GM12878 (cell line): ENCODE results near the gene PID1. TPM values are rescaled to one million over a fixed set of nuclear protein-coding genes. Genes with fewer than 3 reads are reported as not detected.

Experiments
- ATAC-seq: fragments of 200-7000 bp; cut with Tn5 transposase; 3 replicates; pipeline ENCODE4 v1.9.1; 2020; ENCODE audit warnings: mild to moderate bottlenecking, moderate library complexity
- BruUV-seq: library from RNA; stranded (reverse); fragments of 400-500 nt; replicated peaks from 2 replicates; lab custom pipeline; 2021; lab: Mats Ljungman, UMichigan
- CTCF ChIA-PET: fragments of 300-600 bp; sonication (Branson Sonifier 250); formaldehyde crosslinking; extraction: SDS; loops from one replicate; lab custom pipeline; 2021; ENCODE audit warnings: inconsistent platforms; lab: Yijun Ruan, JAX
- POLR2A ChIA-PET: fragments of 350-600 bp; formaldehyde crosslinking; extraction: SDS; loops from one replicate; lab custom pipeline; 2021; ENCODE audit warnings: inconsistent platforms; lab: Charles Lee
- RAD21 ChIA-PET: fragments of 300-600 bp; sonication (Branson Sonifier 250); formaldehyde crosslinking; loops from one replicate; lab custom pipeline; 2023; ENCODE audit warnings: antibody characterized with exemption; ENCODE audit not compliant: unreplicated experiment; lab: Charles Lee
- SMC1A ChIA-PET: fragments of 300-600 bp; sonication (Branson Sonifier 250); formaldehyde crosslinking; loops from one replicate; lab custom pipeline; 2023; ENCODE audit not compliant: unreplicated experiment, uncharacterized antibody; lab: Charles Lee
- DNase-seq: peaks from one replicate; pipeline ENCODE4 v3.0.0-alpha.2; 2011; ENCODE audit warnings: low read depth, low spot score
- FAIRE-seq: peaks from 3 replicates; lab custom pipeline; 2011; peaks lifted over from hg19 to GRCh38; lab: Jason Lieb, UNC
- H2AFZ ChIP-seq: 2 replicates; pipeline ENCODE4 v1.6.0; 2011; ENCODE audit warnings: low read depth, low read length, control low read depth; ENCODE audit not compliant: control insufficient read depth
- H3K27ac ChIP-seq: 2 replicates; pipeline ENCODE4 v1.5.1; 2011; ENCODE audit warnings: control low read depth; ENCODE audit not compliant: control insufficient read depth, insufficient read depth
- H3K27me3 ChIP-seq, 2 experiments: replicated peaks in 1 of 2; 2 replicates each; pipeline versions ENCODE4 v1.6.0 to v1.6.1; 2011; ENCODE audit warnings: low read length in 1 of 2; ENCODE audit not compliant: control insufficient read depth in 2 of 2, insufficient read depth in 2 of 2
- H3K36me3 ChIP-seq, 2 experiments: 2 replicates each; pipeline ENCODE4 v1.5.1; 2011; ENCODE audit warnings: low read length in 1 of 2; ENCODE audit not compliant: control insufficient read depth in 2 of 2, insufficient read depth in 2 of 2
- H3K4me1 ChIP-seq: 2 replicates; pipeline ENCODE4 v1.6.1; 2011; ENCODE audit warnings: mild to moderate bottlenecking, low read length, moderate library complexity, mixed read lengths; ENCODE audit not compliant: control insufficient read depth, insufficient read depth
- H3K4me2 ChIP-seq: 2 replicates; pipeline ENCODE4 v1.6.0; 2011; ENCODE audit warnings: control low read depth; ENCODE audit not compliant: control insufficient read depth, insufficient read depth
- H3K4me3 ChIP-seq: fragments of 200-600 bp; sonication (generic); 2 replicates; pipeline ENCODE4 v1.5.1; 2016
- H3K79me2 ChIP-seq: 2 replicates; pipeline ENCODE4 v1.6.0; 2011; ENCODE audit warnings: low read length; ENCODE audit not compliant: control insufficient read depth, insufficient read depth
- H3K9ac ChIP-seq: 2 replicates; pipeline ENCODE4 v1.8.0; 2011; ENCODE audit warnings: low read length, control low read depth, mixed read lengths; ENCODE audit not compliant: control insufficient read depth, insufficient read depth
- H3K9me3 ChIP-seq: replicated peaks from 3 replicates; pipeline ENCODE4 v1.5.1; 2011; ENCODE audit warnings: mild to moderate bottlenecking, low read length; ENCODE audit not compliant: control insufficient read depth, insufficient read depth
- H4K20me1 ChIP-seq: 2 replicates; pipeline ENCODE4 v1.6.0; 2011; ENCODE audit not compliant: control insufficient read depth, insufficient read depth
- CBX5 ChIP-seq: sonication (generic); IDR thresholded peaks from 2 replicates; pipeline ENCODE4 v1.6.1; 2016; ENCODE audit warnings: low read depth, moderate library complexity, mild to moderate bottlenecking, inconsistent platforms
- NBN ChIP-seq: fragments of 450-650 bp; IDR thresholded peaks from 2 replicates; pipeline ENCODE4 v1.6.1; 2016
- NR2C1 ChIP-seq: fragments of 450-650 bp; IDR thresholded peaks from 2 replicates; pipeline ENCODE4 v1.6.1; 2017; ENCODE audit warnings: antibody characterized with exemption, mild to moderate bottlenecking, moderate library complexity
- POLR2A ChIP-seq: IDR thresholded peaks from 2 replicates; pipeline ENCODE4 v1.6.1; 2011; ENCODE audit warnings: low read depth, mild to moderate bottlenecking, low read length
- POU2F2 ChIP-seq: IDR thresholded peaks from 3 replicates; pipeline ENCODE4 v1.6.1; 2011; ENCODE audit warnings: low read depth, mild to moderate bottlenecking, low read length, borderline replicate concordance
- RBBP5 ChIP-seq: fragments of 200-600 bp; sonication (generic); conservative IDR thresholded peaks from 2 replicates; pipeline ENCODE4 v1.6.1; 2016
- RELA ChIP-seq: fragments of 450-650 bp; IDR thresholded peaks from 2 replicates; pipeline ENCODE4 v1.8.0; 2014; ENCODE audit warnings: borderline replicate concordance; ENCODE audit not compliant: partially characterized antibody
- RUNX3 ChIP-seq: IDR thresholded peaks from 2 replicates; pipeline ENCODE4 v1.6.1; 2012; ENCODE audit warnings: low read length, inconsistent platforms
- SMARCA5 ChIP-seq: fragments of 450-650 bp; IDR thresholded peaks from 2 replicates; pipeline ENCODE4 v1.6.1; 2017; ENCODE audit warnings: mild to moderate bottlenecking
- TAF1 ChIP-seq: IDR thresholded peaks from 2 replicates; pipeline ENCODE4 v1.6.1; 2011; ENCODE audit warnings: mild to moderate bottlenecking, low read depth, low read length, borderline replicate concordance
- TCF12 ChIP-seq: IDR thresholded peaks from 2 replicates; pipeline ENCODE4 v1.6.1; 2011; ENCODE audit warnings: low read depth, mild to moderate bottlenecking, low read length
- YBX1 ChIP-seq: fragments of 450-650 bp; IDR thresholded peaks from 2 replicates; pipeline ENCODE4 v1.6.1; 2016; ENCODE audit warnings: antibody characterized with exemption
- ZNF217 ChIP-seq: fragments of 450-650 bp; IDR thresholded peaks from 2 replicates; pipeline ENCODE4 v1.6.1; 2017; ENCODE audit warnings: antibody characterized with exemption, mild to moderate bottlenecking
- WGBS: methylation state at CpG from one replicate; pipeline ENCODE4 v1.1.6; 2016; ENCODE audit warnings: low lambda C conversion rate; ENCODE audit not compliant: insufficient replicate concordance, insufficient coverage; ENCODE audit errors: missing lambda C conversion rate; 5-methylcytosine and 5-hydroxymethylcytosine counted together
- in situ Hi-C: fragments of 300-500 bp; cut with MboI; formaldehyde crosslinking; loops from 9 replicates; pipeline ENCODE4 v1.14.3; 2018; ENCODE audit warnings: mixed read lengths
- intact Hi-C: fragments of 100-400 bp; cut with micrococcal nuclease; formaldehyde crosslinking; loops from one replicate; pipeline ENCODE4 v1.14.2; 2022; ENCODE audit not compliant: unreplicated experiment
- polyA plus RNA-seq, 11 experiments: library from polyadenylated mRNA; depleted of rRNA in 4 of 11; unstranded in 6 of 11; stranded (reverse) in 5 of 11; fragments of >200 nt; fragmentation: Nextera tagmentation in 4 of 11; fragmentation: Illumina TruSeq in 1 of 11; extraction: Ambion mirVana in 4 of 11; extraction: Trizol in 1 of 11; gene quantifications; 1 replicate in 1 of 11; 2 replicates in 10 of 11; pipeline versions ENCODE4 v1.2.1 to v1.2.3, GENCODE V29; 2011 to 2016; ENCODE audit warnings: inconsistent platforms in 2 of 11, missing spikeins in 2 of 11, low read depth in 1 of 11
- total RNA-seq, 4 experiments: library from RNA; depleted of rRNA in 3 of 4; stranded (reverse); fragments of >200 nt in 3 of 4; fragmentation: Illumina TruSeq in 1 of 4; extraction: Trizol in 1 of 4; gene quantifications; 2 replicates each; pipeline versions ENCODE4 v1.2.1 to v1.2.3, GENCODE V29; 2013 to 2021
- TF ChIP-seq, protein P1 (sequence below): IDR thresholded peaks from 2 replicates; pipeline ENCODE4 v1.6.1; 2011; ENCODE audit warnings: low read depth, mild to moderate bottlenecking, low read length, moderate library complexity, borderline replicate concordance; ENCODE audit errors: extremely low read depth
- TF ChIP-seq, protein P2 (sequence below): IDR thresholded peaks from 2 replicates; pipeline ENCODE4 v1.6.1; 2012; ENCODE audit warnings: low read depth, low read length, improper control_type of control experiment

PID1 gene
- total and polyA plus RNA-seq, 10 of the 15 experiments (the other 5 are each of a cell fraction or from before 2014, with no cell fraction given), result not detected

DNA sequence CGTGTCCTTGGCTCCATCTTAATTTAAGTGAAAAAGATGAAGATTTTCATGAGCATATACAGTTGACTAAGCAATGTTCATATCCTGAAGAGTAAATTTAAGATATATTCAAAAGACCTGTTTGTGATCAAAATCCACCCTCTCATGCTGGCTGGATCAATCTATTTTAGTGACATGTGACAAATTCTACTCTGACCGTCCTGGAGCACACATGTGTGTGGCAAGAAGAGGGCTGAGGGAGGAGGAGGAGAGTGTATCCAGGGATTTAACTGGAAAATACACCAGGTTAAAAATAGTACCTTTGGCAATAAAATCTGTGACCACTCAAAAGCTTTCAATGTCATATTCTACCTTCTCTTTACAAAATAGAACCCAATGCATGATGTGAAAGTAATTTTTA, 228.7 kb downstream of the PID1 start:
- in situ Hi-C loops, result no loop called here
- Histone ChIP-seq H3K36me3 (no peaks in the 10 kb centered on the region), H3K9me3 (no peaks in the 10 kb centered on the region), H3K4me1 (no peaks in the 10 kb centered on the region), H3K27ac (no peak overlapping the region), H3K9ac (no peak overlapping the region), H3K79me2 (no peaks in the 10 kb centered on the region), H3K4me2 (no peak overlapping the region), H3K4me3 (no peak overlapping the region), H4K20me1 (no peaks in the 10 kb centered on the region), H2AFZ (no peak overlapping the region), H3K27me3 (no peaks in the 10 kb centered on the region)
- ChIA-PET CTCF (no interaction called here), SMC1A (no interaction called here), RAD21 (no interaction called here), POLR2A (no interaction called here)
- ATAC-seq (no peak), FAIRE-seq (no peak), DNase-seq (no peak)
- no TSS peak for BruUV-seq
- TF ChIP-seq, protein P1, sequence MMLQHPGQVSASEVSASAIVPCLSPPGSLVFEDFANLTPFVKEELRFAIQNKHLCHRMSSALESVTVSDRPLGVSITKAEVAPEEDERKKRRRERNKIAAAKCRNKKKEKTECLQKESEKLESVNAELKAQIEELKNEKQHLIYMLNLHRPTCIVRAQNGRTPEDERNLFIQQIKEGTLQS, result no peak
- 0% methylated on average over 2 of the region's 2 CpGs for WGBS
- intact Hi-C loops, result no loop called here

DNA sequence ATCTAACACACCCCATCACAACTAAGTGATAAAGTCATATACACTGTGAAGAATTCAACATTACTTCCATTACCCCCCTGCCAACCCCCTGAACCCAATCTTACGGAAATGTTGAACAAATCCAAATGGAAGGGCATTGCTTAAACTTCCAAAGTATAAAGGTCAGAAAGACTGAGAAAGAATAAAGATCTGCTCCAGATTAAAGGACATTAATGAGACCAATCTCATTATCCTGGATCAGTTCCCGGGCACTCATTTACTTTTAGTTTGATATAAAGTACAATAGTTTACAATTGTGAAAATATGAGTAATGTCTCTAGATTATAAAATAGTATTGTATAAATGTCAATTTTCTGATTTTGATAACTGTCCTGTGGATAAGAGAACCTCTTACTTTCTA, 229.4 kb downstream of the PID1 start:
- in situ Hi-C loops, result no loop called here
- ChIA-PET RAD21 (no interaction called here), CTCF (no interaction called here), SMC1A (no interaction called here), POLR2A (no interaction called here)
- no peaks in the 10 kb centered on the region for H3K36me3 ChIP-seq
- FAIRE-seq (no peak), DNase-seq (no peak), ATAC-seq (no peak)
- H3K27ac ChIP-seq, result no peak overlapping the region
- H3K4me2 ChIP-seq, result no peak overlapping the region
- H3K4me3 ChIP-seq, result no peak overlapping the region
- 42% methylated on average over 2 of the region's 2 CpGs for WGBS
- H3K79me2 ChIP-seq, result no peaks in the 10 kb centered on the region
- no peaks in the 10 kb centered on the region for H4K20me1 ChIP-seq
- H2AFZ ChIP-seq, result no peak overlapping the region
- H3K9me3 ChIP-seq, result no peaks in the 10 kb centered on the region
- TF ChIP-seq RBBP5 (no peak), CBX5 (no peak), POLR2A (no peak), ZNF217 (no peak), RELA (no peak), YBX1 (no peak), NBN (no peak), TCF12 (no peak), POU2F2 (no peak), NR2C1 (no peak), TAF1 (no peak), SMARCA5 (no peak), RUNX3 (no peak)
- TF ChIP-seq, protein P2, sequence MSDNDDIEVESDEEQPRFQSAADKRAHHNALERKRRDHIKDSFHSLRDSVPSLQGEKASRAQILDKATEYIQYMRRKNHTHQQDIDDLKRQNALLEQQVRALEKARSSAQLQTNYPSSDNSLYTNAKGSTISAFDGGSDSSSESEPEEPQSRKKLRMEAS, result no peak
- no peak overlapping the region for H3K9ac ChIP-seq
- intact Hi-C loops, result no loop called here
- H3K4me1 ChIP-seq, result no peaks in the 10 kb centered on the region
- BruUV-seq, result no TSS peak
- H3K27me3 ChIP-seq, result no peaks in the 10 kb centered on the region
